Measurements from ENCODE around the gene SENP2.

The SENP2 gene

DNA sequence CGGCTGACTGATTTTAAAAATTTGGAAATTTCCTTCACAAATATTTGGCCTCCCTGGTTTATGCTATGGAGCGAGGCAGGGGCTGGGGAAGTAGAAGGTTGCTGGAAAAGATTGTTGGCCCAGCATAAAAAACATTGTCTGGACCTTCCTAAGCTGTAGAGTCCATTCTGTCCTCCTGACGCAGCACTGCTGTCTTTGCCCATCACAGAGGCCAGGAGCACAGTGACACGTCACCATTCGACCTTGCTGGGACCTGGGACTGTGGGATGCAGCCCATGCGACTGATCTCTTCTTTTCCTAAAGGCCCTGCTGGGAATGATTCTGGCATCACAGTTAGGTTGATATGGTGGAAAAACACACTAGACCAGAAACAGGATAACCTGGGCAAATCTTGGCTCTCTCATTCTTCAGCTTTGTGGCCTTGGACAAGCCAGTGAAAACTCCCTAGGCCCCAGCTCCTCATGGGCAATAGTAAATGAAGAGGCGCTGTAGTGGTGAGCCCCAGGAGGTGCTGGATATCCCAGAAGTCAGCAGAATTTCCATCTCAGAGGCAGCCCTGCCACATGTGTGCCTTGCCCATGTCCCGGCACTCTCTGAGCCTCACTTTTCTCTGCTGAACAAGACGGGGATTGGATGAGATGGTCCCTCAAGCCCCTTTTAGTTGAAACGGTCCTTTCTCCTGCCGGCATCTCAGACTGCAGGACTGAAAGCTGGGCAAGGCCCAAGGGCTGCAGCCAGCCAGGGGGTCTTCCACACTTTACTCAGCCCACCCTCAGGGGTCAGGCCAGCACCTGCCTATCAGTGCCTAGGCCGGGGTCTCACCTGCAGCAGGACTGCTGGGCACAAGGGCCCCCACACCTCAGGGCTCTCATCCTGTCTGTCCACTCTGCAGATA is 69.6 kb downstream of the SENP2 start:
- H3K79me2 ChIP-seq (ENCODE audit: low read length) = no peaks in the 10 kb centered on the region
- H3K27me3 ChIP-seq (replicated peaks; ENCODE audit: insufficient read depth, low read length) = no peaks in the 10 kb centered on the region
- H3K9ac ChIP-seq (ENCODE audit: low read length) = no peak overlapping the region
- no peaks in the 10 kb centered on the region for H3K36me3 ChIP-seq (replicated peaks; ENCODE audit: insufficient read depth, low read length)
- H3K9me2 ChIP-seq (replicated peaks; ENCODE audit: insufficient read depth, low read length) = no peaks in the 10 kb centered on the region
- DNase-seq = no peak
- peaks cover 4% of the 10 kb centered on the region; the same call in 1 of the 2 replicates for H3K4me1 ChIP-seq (ENCODE audit: low read length)
- no peak overlapping the region for H3K27ac ChIP-seq (ENCODE audit: low read length)
- H3K4me3 ChIP-seq (ENCODE audit: low read length) = no peak overlapping the region
- no peaks in the 10 kb centered on the region for H3F3A ChIP-seq (ENCODE audit: insufficient read depth, low read length)
- no peaks in the 10 kb centered on the region for H4K20me1 ChIP-seq (ENCODE audit: insufficient read depth, low read length)
- TF ChIP-seq EZH2 (optimal IDR thresholded peaks at IDR 0.05; ENCODE audit: low read depth, low read length) = no peak
- TF ChIP-seq, protein P1, sequence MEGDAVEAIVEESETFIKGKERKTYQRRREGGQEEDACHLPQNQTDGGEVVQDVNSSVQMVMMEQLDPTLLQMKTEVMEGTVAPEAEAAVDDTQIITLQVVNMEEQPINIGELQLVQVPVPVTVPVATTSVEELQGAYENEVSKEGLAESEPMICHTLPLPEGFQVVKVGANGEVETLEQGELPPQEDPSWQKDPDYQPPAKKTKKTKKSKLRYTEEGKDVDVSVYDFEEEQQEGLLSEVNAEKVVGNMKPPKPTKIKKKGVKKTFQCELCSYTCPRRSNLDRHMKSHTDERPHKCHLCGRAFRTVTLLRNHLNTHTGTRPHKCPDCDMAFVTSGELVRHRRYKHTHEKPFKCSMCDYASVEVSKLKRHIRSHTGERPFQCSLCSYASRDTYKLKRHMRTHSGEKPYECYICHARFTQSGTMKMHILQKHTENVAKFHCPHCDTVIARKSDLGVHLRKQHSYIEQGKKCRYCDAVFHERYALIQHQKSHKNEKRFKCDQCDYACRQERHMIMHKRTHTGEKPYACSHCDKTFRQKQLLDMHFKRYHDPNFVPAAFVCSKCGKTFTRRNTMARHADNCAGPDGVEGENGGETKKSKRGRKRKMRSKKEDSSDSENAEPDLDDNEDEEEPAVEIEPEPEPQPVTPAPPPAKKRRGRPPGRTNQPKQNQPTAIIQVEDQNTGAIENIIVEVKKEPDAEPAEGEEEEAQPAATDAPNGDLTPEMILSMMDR (IDR thresholded peaks at IDR 0.05; ENCODE audit: low read length) = no peak
- no peak for TF ChIP-seq EZH2phosphoT487 (IDR thresholded peaks at IDR 0.05; ENCODE audit: low read length)
- H3K4me2 ChIP-seq (ENCODE audit: low read depth, low read length) = no peak overlapping the region
- no peak overlapping the region for H2AFZ ChIP-seq (ENCODE audit: low read length)
- H3K9me3 ChIP-seq (replicated peaks; ENCODE audit: insufficient read depth, low read length) = no peaks in the 10 kb centered on the region

DNA sequence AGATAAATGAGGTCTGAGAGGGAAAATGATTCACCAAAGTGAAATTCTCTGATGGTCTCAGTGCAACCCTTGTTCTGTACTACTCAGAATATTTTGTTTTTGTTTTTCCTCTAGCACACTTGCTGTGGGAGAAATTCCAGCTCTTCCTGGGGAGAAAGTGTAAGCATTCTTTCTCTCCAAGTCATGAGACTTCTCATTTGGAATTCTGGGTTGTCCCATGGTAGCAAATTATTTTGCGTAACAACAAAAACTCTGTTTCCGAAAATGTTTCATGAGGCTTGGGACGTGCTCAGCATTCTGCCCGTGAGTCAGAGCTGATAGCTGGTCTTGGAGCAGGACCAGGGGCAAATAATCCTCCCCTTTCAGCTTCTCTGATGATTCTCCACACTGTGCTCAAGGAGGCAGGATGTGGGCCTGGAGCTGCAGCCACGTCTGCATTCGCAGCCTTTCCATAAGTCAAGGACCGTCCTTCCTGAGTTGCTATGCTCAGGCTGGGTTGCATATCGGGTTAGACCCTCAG is 70.3 kb downstream of the SENP2 start:
- Histone ChIP-seq H3K27ac (ENCODE audit: low read length) (no peak overlapping the region), H3F3A (ENCODE audit: insufficient read depth, low read length) (no peaks in the 10 kb centered on the region), H3K4me1 (ENCODE audit: low read length) (peaks cover 4% of the 10 kb centered on the region; the same call in 1 of the 2 replicates), H3K4me3 (ENCODE audit: low read length) (no peak overlapping the region), H3K4me2 (ENCODE audit: low read depth, low read length) (no peak overlapping the region), H4K20me1 (ENCODE audit: insufficient read depth, low read length) (no peaks in the 10 kb centered on the region), H3K9me2 (replicated peaks; ENCODE audit: insufficient read depth, low read length) (no peaks in the 10 kb centered on the region), H2AFZ (ENCODE audit: low read length) (no peak overlapping the region), H3K79me2 (ENCODE audit: low read length) (no peaks in the 10 kb centered on the region), H3K27me3 (replicated peaks; ENCODE audit: insufficient read depth, low read length) (no peaks in the 10 kb centered on the region), H3K36me3 (replicated peaks; ENCODE audit: insufficient read depth, low read length) (no peaks in the 10 kb centered on the region), H3K9me3 (replicated peaks; ENCODE audit: insufficient read depth, low read length) (no peaks in the 10 kb centered on the region), H3K9ac (ENCODE audit: low read length) (no peak overlapping the region)
- DNase-seq = no peak
- TF ChIP-seq EZH2 (optimal IDR thresholded peaks at IDR 0.05; ENCODE audit: low read depth, low read length) = no peak
- TF ChIP-seq EZH2phosphoT487 (IDR thresholded peaks at IDR 0.05; ENCODE audit: low read length) = no peak
- TF ChIP-seq, protein P1 (IDR thresholded peaks at IDR 0.05; ENCODE audit: low read length) = no peak

DNA sequence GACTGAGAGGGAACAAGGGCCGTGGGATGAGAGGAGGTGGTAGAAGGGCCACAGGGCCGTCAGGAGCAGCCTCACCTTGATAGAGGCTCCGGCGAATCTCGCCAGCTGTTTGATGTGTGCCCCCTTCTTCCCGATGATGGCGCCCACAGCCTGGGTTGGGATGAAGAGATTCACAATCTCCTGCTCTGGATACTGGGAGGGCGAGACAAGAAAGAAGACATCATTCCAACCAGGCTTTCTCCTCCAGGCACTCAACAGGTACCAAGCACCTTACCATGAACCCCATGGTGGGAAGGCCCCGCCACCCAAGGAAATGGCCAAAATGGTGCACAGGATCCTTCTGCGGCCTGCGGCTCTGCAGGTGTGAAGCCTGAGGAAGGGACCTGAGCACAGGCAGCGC is 71.1 kb downstream of the SENP2 start:
- no peak overlapping the region for H3K9ac ChIP-seq (ENCODE audit: low read length)
- no peak overlapping the region for H3K4me3 ChIP-seq (ENCODE audit: low read length)
- no peak overlapping the region for H3K27ac ChIP-seq (ENCODE audit: low read length)
- H3F3A ChIP-seq (ENCODE audit: insufficient read depth, low read length) = no peaks in the 10 kb centered on the region
- no peaks in the 10 kb centered on the region for H3K27me3 ChIP-seq (replicated peaks; ENCODE audit: insufficient read depth, low read length)
- no peak overlapping the region for H2AFZ ChIP-seq (ENCODE audit: low read length)
- no peak for DNase-seq
- no peaks in the 10 kb centered on the region for H3K79me2 ChIP-seq (ENCODE audit: low read length)
- no peaks in the 10 kb centered on the region for H4K20me1 ChIP-seq (ENCODE audit: insufficient read depth, low read length)
- no peaks in the 10 kb centered on the region for H3K9me2 ChIP-seq (replicated peaks; ENCODE audit: insufficient read depth, low read length)
- TF ChIP-seq, protein P1 (IDR thresholded peaks at IDR 0.05; ENCODE audit: low read length) = no peak
- TF ChIP-seq EZH2 (optimal IDR thresholded peaks at IDR 0.05; ENCODE audit: low read depth, low read length) (no peak), EZH2phosphoT487 (IDR thresholded peaks at IDR 0.05; ENCODE audit: low read length) (no peak)
- H3K4me1 ChIP-seq (ENCODE audit: low read length) = peaks cover 4% of the 10 kb centered on the region; the same call in 1 of the 2 replicates
- no peaks in the 10 kb centered on the region for H3K36me3 ChIP-seq (replicated peaks; ENCODE audit: insufficient read depth, low read length)
- no peaks in the 10 kb centered on the region for H3K9me3 ChIP-seq (replicated peaks; ENCODE audit: insufficient read depth, low read length)
- H3K4me2 ChIP-seq (ENCODE audit: low read depth, low read length) = no peak overlapping the region
